Astrocyte of the hippocampus (primary cell): ENCODE data around the gene KCNN1.
A peak's percentile ranks its signal among the peaks of the same experiment; 100 is the strongest.

Experiments
- DNase-seq: peaks from one replicate; pipeline ENCODE4 v3.0.0; 2011; ENCODE audit warnings: low read depth, low spot score

Gene KCNN1

GRCh38 chr19:17947815-17948513 is 18.9 kb upstream of the KCNN1 start:
- peak; percentile 98 for DNase-seq

DNA sequence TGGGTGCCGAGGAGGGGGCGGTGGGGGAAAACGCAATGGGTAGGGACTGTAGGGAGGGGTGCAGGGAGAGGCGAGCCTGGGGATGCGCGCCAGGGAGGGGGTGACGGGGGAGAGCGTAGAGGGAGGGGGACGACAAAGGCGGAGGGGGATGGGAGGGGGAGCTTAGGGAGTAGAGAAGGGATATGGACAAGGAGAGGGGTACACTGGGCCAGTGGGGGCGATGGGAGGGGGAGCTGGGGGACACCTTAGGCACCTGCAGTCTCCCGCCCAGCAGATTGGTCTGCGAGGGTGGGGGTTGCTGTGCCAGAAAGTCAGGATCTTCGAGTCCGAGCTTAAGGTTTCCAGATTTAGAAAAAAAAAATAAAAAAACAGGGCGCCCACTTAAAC is 18.4 kb upstream of the KCNN1 start:
- no peak for DNase-seq

- no peak for DNase-seq
Measured at GRCh38 chr19:17948931-17949930, 17.7 kb upstream of the KCNN1 start.

DNA sequence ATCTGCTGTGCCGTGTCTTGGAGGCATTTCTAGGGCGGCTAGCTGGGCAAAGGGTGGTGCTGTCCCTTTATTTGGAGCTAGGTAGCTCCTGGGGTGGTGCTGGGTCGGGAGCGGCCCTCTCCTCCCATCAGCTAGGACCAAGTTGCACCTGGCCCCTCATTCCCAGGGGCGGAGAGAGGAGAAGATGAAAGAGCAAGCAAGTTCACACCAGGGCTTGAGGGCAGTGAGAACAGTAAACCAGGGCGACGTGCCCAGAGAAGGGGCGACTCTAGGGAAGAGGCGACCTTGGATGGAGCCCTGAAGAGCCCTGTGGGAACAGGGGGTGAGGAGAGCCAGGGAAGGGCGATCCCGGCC is 17.0 kb upstream of the KCNN1 start:
- DNase-seq = no peak

DNA sequence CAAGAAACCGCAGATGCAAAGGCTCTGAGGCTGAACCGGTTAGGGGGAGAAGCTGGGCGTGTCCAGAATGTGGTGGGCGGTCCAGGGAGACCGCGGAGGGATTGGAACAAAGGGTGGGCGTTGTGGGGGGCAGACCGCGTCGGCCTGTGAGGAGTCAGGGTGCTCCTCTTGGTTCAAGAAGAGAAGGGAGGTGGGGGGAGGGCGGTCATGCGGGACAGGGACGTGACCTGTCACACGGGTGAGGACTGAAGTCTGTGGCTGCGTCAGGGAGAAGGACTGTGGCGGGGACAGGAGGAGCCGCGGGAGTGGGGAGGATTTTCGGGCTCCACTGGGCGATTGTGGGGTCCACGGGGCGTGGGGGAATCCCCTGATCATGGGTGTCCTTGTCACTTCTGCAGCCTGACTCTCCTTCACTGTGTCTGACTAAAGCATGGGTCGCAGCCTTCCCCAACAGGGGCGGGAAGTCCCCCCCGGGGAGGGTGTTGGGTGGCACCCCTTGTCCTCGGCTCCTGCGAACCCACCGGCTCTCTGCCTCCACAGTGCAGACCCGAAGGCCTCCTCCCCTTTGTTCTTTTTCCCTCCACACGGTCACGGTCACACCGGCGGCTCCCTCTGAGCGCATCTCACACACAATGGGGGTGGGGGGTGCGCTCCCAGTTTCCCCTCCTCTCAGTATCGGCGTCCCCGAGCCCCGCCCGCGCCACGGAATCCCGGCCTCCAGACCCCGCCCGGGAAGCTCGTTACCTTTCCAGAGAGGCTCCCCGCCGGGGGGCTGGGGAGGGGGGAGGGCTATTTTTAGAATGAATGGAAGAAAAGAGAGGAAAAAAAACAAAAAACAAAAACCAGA is 16.4 kb upstream of the KCNN1 start:
- DNase-seq = peak; percentile 21

GRCh38 chr19:17951157-17951989 is 15.5 kb upstream of the KCNN1 start:
- DNase-seq = no peak

GRCh38 chr19:17951990-17952976 is 14.6 kb upstream of the KCNN1 start:
- DNase-seq = no peak

DNA sequence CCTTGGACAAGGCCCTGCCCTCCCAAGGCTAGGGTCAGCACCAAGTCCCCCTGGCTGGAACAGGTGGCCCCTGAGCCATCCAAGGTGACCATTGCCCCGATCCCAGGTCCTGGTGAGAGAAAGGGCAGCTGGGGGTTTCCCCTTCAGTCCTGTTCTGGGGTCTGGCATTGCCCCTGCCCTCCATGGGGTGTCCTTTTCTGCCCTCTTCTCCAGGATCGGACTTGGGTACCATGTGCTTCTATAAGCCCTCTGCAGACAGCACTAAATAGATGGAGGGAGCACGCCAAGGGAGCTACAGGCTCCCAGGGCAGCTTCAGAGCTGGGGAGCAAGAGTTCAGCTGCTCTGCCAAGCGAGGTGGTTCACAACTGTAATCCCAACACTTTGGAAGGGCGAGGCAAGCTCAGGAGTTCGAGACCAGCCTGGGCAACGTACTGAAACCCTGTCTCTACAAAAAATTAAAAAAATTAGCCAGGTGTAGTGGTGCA is 13.5 kb upstream of the KCNN1 start:
- no peak for DNase-seq

DNA sequence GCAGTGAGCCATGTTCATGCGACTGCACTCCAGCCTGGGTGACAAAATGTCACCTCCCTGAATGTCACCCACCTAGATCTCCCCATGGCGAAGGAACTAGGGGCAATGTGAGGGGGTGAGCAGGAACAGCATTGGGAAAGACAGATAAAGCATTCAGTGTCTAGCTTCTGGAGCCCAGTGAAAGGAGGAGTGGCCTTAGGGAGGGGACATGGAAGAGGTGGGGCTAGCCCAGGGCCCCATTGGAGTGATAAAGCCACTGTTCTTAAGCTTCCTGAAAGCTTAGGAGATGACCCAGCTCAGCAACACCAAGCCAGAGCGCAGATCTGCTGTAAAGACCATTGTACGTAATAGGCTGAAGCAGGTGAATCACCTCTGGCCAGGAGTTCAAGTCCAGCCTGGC is 13.0 kb upstream of the KCNN1 start:
- DNase-seq = no peak

GRCh38 chr19:17954401-17954800 is 12.5 kb upstream of the KCNN1 start:
- DNase-seq = no peak

DNA sequence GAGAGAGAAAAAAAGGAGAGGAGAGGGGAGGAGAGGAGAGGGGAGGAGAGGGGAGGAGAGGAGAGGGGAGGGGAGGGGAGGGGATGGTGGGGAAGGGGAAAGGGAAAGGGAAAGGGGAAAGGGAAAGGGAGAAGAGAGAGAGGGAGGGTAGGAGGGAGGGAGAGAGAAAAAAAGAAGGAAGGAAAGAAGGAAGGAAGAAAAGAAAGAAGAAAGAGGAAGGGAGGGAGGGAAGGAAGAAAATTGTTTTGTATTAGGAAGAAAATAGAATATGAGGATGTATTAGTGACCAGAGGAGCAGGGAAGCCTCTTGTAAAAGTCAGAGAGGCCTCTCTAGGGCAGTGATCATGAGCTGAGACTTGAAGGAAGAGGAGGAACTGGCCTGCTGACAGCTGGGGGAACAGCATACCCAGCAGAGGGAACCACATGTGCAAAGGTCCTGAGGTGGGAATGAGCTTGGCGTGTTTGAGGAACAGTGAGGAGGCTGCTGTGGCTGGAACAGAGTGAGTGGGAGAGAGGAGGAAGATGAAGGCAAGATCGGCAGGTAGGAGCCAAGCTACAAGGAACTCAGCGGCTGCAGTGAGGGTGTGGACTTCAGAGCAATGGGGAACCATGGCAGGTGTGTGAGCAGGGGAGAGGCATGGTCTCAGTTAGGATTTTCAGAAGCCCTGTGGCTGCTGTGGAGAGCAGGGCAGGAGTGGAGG is 9.6 kb upstream of the KCNN1 start:
- no peak for DNase-seq

DNA sequence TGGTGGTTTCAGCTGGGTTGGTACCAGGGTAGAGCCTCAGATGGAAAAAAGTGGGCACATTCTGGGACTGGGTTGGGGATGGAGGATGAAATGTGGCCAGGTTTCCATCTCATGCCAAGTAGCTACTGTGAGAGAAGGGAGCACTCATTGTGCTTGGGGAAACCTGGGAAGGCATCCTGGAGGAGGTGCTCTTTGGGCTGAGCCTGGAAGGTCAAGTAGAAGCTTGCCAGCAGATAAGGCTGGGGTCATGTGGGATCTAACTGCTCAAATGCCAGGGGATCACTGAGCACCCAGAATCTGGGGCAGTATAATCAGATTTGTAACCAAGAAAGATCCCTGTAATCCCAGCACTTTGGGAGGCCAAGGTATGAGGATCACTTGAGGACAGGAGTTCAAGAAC is 9.0 kb upstream of the KCNN1 start:
- no peak for DNase-seq

DNA sequence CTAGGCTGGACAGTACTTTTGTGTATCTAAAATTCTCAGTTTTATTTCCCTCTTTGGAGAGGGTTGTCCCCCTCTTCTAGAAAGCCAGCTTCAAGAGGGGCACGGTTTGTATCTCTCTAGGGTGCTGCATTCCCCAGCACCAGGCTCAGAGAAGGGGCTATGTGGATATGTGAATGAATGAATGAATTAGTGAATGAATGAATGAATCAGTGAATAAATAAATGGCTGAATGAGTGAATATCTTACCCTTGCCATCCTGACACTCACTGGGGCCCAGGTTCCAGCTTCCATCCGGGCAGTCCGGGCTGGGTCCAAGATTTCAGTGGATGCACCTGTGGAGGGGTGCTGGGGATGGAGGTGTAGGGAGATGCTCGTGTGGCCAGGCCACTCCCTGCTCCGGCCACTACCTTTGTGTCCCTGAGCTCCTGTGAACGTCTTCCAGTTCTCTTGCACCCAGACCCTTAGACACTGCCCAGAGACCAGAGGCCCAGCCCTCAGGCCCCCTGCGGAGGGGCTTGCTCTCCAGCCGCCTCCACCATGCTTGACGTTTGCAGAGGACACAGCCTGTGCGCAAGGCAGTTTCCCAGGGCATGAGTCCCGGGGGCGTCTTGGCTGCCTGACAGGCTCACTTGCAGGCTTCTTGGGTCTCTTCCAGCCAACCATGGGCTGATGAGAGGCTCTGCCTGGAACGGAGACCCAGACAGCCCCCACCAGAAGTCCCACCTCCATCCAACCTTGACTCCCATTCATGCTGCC is 2.8 kb upstream of the KCNN1 start:
- no peak for DNase-seq

GRCh38 chr19:17965370-17966128 is 1.4 kb upstream of the KCNN1 start:
- no peak for DNase-seq

DNA sequence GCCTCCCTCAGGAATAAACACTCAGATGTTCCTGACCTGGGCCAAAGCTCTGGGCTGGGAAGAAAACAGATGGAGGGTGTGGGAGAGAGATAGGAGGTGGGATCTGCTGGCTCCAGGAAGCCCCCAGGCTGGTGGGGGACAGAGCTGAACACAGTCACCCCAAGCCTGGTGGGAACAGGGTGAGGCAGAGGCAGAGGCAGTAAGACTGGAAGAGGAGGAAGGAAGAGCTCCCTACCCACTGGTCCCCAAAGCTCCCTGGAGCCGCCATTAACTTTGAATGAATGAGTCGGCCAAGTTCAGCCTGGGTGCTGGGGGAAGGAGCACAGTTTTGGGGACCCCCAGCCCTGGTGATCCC is 801 bp upstream of the KCNN1 start:
- no peak for DNase-seq

- no peak for DNase-seq
Measured at GRCh38 chr19:17967257-17968051, 547 bp downstream of the KCNN1 start.

GRCh38 chr19:17968362-17968761 is 1.5 kb downstream of the KCNN1 start:
- DNase-seq = no peak
